Caco-2 (cell line): ENCODE data around the gene SLC24A4. TPM values are rescaled to one million over a fixed set of nuclear protein-coding genes. Genes with fewer than 3 reads are reported as not detected.

ENCODE experiments used
- BruUV-seq: library from RNA; stranded (reverse); fragments of 400-500 nt; replicated peaks from 2 replicates; lab custom pipeline; 2021; lab: Mats Ljungman, UMichigan
- CTCF ChIA-PET: fragments of 300-600 bp; sonication (Branson Sonifier 250); formaldehyde crosslinking; loops from one replicate; lab custom pipeline; 2022; ENCODE audit warnings: antibody characterized with exemption; lab: Charles Lee
- POLR2A ChIA-PET: fragments of 300-600 bp; sonication (Branson Sonifier 250); formaldehyde crosslinking; loops from one replicate; lab custom pipeline; 2022; ENCODE audit warnings: antibody characterized with exemption; lab: Charles Lee
- DNase-seq, 2 experiments: peaks; one replicate each; pipeline versions ENCODE4 v3.0.0 to v3.0.0-alpha.2; 2020 to 2022
- H3K27me3 ChIP-seq: replicated peaks from 2 replicates; pipeline ENCODE4 v1.6.0; 2011; ENCODE audit warnings: low read length; ENCODE audit not compliant: control insufficient read depth, insufficient read depth
- H3K36me3 ChIP-seq: 2 replicates; pipeline ENCODE4 v1.5.1; 2011; ENCODE audit warnings: low read length; ENCODE audit not compliant: control insufficient read depth, insufficient read depth
- H3K4me1 ChIP-seq: fragments of 250-450 bp; sonication (Bioruptor Pico); 2 replicates; pipeline ENCODE4 v1.5.1; 2020; ENCODE audit warnings: mild to moderate bottlenecking
- H3K4me3 ChIP-seq: 2 replicates; pipeline ENCODE4 v1.5.1; 2011; ENCODE audit warnings: low read depth, mild to moderate bottlenecking, control low read depth, low read length
- H3K9me3 ChIP-seq: fragments of 250-450 bp; sonication (Bioruptor Pico); 2 replicates; pipeline ENCODE4 v1.5.1; 2020; ENCODE audit warnings: mild to moderate bottlenecking, moderate library complexity
- H3K27ac Mint-ChIP-seq: one replicate; pipeline ENCODE4 v1.8.0; 2022; ENCODE audit warnings: mixed read lengths; ENCODE audit not compliant: unreplicated experiment
- H3K27me3 Mint-ChIP-seq: one replicate; pipeline ENCODE4 v1.8.0; 2022; ENCODE audit warnings: mixed read lengths; ENCODE audit not compliant: insufficient read depth, unreplicated experiment
- H3K36me3 Mint-ChIP-seq: one replicate; pipeline ENCODE4 v1.8.0; 2022; ENCODE audit warnings: mild to moderate bottlenecking, mixed read lengths; ENCODE audit not compliant: insufficient read depth, unreplicated experiment
- H3K4me1 Mint-ChIP-seq: one replicate; pipeline ENCODE4 v1.8.0; 2022; ENCODE audit warnings: low read depth, mixed read lengths; ENCODE audit not compliant: unreplicated experiment
- H3K4me3 Mint-ChIP-seq: one replicate; pipeline ENCODE4 v1.8.0; 2022; ENCODE audit warnings: mild to moderate bottlenecking, moderate library complexity, mixed read lengths; ENCODE audit not compliant: unreplicated experiment
- H3K9me3 Mint-ChIP-seq: one replicate; pipeline ENCODE4 v1.8.0; 2022; ENCODE audit warnings: mixed read lengths; ENCODE audit not compliant: unreplicated experiment
- intact Hi-C: fragments of 100-400 bp; cut with micrococcal nuclease; formaldehyde crosslinking; loops from one replicate; pipeline ENCODE4 v1.10.0; 2022; ENCODE audit not compliant: unreplicated experiment
- total RNA-seq: library from RNA; stranded (reverse); gene quantifications from 2 replicates; pipeline ENCODE4 v1.2.3, GENCODE V29; 2022
- TF ChIP-seq, protein P1 (sequence below), 2 experiments: fragments of 200-600 bp in 1 of 2; IDR thresholded peaks; 1 replicate in 1 of 2; 2 replicates in 1 of 2; pipeline versions ENCODE4 v1.5.1 to v1.8.0; 2011 to 2022; ENCODE audit warnings: antibody characterized with exemption in 1 of 2, control low read depth in 1 of 2, inconsistent platforms in 1 of 2, low read depth in 1 of 2, low read length in 1 of 2, mild to moderate bottlenecking in 1 of 2, moderate library complexity in 1 of 2; ENCODE audit not compliant: insufficient read depth in 1 of 2, severe bottlenecking in 1 of 2, unreplicated experiment in 1 of 2

The SLC24A4 gene
- total RNA-seq, 1 experiment from 2014 or later, result not detected

DNA sequence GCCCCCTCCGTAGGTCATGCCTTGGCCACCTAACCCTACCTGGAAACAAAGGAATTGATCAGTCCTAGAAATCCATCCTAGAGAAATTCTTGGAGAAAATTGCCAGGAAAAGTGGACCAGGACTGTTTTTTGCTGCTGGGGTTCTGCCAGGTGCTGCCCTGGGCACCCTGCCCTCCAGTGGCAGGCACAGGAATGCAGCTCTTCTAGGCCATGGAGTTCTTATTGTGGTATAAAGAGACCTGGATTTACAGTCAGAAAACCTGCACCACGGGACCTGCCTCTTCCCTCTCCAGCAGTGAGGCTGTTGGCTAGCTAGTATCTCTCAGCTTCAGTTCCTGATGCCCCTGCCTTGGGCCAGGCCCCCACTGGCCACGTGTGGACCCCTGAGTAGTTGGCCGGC is 59.7 kb downstream of the SLC24A4 start:
- POLR2A ChIA-PET, result no interaction called here
- intact Hi-C loops, result no loop called here
- CTCF ChIA-PET, result no interaction called here
- TF ChIP-seq, protein P1, sequence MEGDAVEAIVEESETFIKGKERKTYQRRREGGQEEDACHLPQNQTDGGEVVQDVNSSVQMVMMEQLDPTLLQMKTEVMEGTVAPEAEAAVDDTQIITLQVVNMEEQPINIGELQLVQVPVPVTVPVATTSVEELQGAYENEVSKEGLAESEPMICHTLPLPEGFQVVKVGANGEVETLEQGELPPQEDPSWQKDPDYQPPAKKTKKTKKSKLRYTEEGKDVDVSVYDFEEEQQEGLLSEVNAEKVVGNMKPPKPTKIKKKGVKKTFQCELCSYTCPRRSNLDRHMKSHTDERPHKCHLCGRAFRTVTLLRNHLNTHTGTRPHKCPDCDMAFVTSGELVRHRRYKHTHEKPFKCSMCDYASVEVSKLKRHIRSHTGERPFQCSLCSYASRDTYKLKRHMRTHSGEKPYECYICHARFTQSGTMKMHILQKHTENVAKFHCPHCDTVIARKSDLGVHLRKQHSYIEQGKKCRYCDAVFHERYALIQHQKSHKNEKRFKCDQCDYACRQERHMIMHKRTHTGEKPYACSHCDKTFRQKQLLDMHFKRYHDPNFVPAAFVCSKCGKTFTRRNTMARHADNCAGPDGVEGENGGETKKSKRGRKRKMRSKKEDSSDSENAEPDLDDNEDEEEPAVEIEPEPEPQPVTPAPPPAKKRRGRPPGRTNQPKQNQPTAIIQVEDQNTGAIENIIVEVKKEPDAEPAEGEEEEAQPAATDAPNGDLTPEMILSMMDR (IDR thresholded peaks at IDR 0.05; ENCODE audit: insufficient read depth in 1 of 2, low read depth in 1 of 2, low read length in 1 of 2, severe bottlenecking in 1 of 2, unreplicated experiment in 1 of 2), result peak in 1 of 2 experiments; percentile 23
- Mint-ChIP-seq H3K27ac (no peak overlapping the region), H3K4me3 (no peak overlapping the region), H3K27me3 (peaks cover 3% of the 10 kb centered on the region), H3K4me1 (no peaks in the 10 kb centered on the region), H3K9me3 (no peaks in the 10 kb centered on the region), H3K36me3 (no peaks in the 10 kb centered on the region)
- no TSS peak for BruUV-seq
- no peaks in the 10 kb centered on the region for H3K4me1 ChIP-seq
- peak in 1 of 2 experiments; percentile 7 for DNase-seq
- H3K27me3 ChIP-seq, result no peaks in the 10 kb centered on the region; the same call in 1 of the 2 replicates
- no peaks in the 10 kb centered on the region for H3K9me3 ChIP-seq
- H3K4me3 ChIP-seq, result no peak overlapping the region
- no peaks in the 10 kb centered on the region for H3K36me3 ChIP-seq

DNA sequence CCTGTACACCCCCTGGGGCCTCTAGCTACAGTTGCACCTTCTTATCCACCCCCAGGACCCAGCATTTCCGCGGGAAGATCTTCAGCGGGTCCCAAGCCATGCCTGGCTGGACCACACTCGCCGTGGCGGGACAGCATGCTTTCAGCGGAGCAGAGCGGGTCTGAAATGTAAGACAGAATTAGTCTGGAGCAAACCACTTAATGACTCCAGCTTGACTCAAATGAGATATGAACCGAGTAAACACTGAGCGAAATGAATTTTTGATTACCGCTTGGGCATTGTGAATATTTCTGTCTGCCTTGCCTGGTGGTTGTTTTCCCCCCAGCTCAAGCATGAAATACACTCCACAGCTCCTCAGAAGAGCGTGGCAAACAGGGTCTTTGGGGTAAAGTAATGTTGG is 60.8 kb downstream of the SLC24A4 start:
- H3K9me3 Mint-ChIP-seq, result no peaks in the 10 kb centered on the region
- no peak overlapping the region for H3K4me3 Mint-ChIP-seq
- ChIA-PET CTCF (no interaction called here), POLR2A (no interaction called here)
- no TSS peak for BruUV-seq
- H3K4me3 ChIP-seq, result no peak overlapping the region
- H3K4me1 Mint-ChIP-seq, result no peaks in the 10 kb centered on the region
- no peaks in the 10 kb centered on the region; the same call in 1 of the 2 replicates for H3K27me3 ChIP-seq
- peaks cover 2% of the 10 kb centered on the region for H3K27me3 Mint-ChIP-seq
- no peak overlapping the region for H3K27ac Mint-ChIP-seq
- TF ChIP-seq, protein P1 (IDR thresholded peaks at IDR 0.05; ENCODE audit: insufficient read depth in 1 of 2, low read depth in 1 of 2, low read length in 1 of 2, severe bottlenecking in 1 of 2, unreplicated experiment in 1 of 2), result no peak
- no peak for DNase-seq
- H3K9me3 ChIP-seq, result no peaks in the 10 kb centered on the region
- no peaks in the 10 kb centered on the region for H3K4me1 ChIP-seq
- H3K36me3 Mint-ChIP-seq, result no peaks in the 10 kb centered on the region
- intact Hi-C loops, result no loop called here
- no peaks in the 10 kb centered on the region for H3K36me3 ChIP-seq

DNA sequence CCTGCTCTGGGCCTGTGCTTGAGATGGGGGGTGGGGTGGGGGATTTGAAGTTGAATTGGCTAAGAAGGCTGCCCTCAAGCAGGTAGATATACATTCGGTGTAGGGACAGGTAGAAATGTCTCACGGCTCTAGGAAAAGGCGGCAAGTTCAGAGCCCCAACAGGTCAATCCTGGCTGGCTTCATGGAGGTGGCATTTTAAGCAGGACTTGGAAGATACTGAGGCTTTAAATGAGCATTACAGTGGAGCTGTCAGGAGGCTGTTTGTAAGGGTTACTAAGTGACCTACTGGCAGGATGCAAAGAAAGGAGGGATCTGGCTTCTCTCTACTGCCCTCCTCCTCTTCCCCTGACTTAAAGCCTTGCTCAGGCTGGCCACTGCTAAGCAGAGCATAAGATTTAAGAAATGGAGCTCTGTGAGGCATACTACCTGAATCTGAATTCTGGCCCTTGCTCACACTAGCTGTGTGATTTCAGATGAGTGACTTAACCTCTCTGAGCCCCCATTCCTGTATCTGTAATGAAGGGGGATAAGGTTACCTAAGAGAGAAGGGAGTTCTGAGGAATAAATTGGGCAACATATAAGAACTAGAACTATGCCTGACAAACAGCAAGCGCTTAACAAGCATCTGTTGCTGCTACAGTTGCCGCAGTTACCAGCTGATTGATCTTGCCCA is 61.6 kb downstream of the SLC24A4 start:
- POLR2A ChIA-PET, result no interaction called here
- Histone ChIP-seq H3K9me3 (no peaks in the 10 kb centered on the region), H3K4me3 (no peak overlapping the region), H3K27me3 (no peaks in the 10 kb centered on the region), H3K36me3 (no peaks in the 10 kb centered on the region), H3K4me1 (no peaks in the 10 kb centered on the region)
- no TSS peak for BruUV-seq
- Mint-ChIP-seq H3K9me3 (no peaks in the 10 kb centered on the region), H3K4me3 (no peak overlapping the region), H3K27ac (no peak overlapping the region), H3K4me1 (no peaks in the 10 kb centered on the region), H3K27me3 (peaks cover 2% of the 10 kb centered on the region), H3K36me3 (no peaks in the 10 kb centered on the region)
- intact Hi-C loops, result no loop called here
- no peak for DNase-seq
- TF ChIP-seq, protein P1 (IDR thresholded peaks at IDR 0.05; ENCODE audit: insufficient read depth in 1 of 2, low read depth in 1 of 2, low read length in 1 of 2, severe bottlenecking in 1 of 2, unreplicated experiment in 1 of 2), result no peak
- CTCF ChIA-PET, result no interaction called here
